Activated CD4-positive, alpha-beta T cell treated with anti-CD3 and anti-CD28 coated beads for 36 hours (primary cell): ENCODE data around the gene ZBTB34. TPM values are rescaled to one million over a fixed set of nuclear protein-coding genes. Genes with fewer than 3 reads are reported as not detected.

ENCODE experiments used
- ATAC-seq: fragments of 200-7000 bp; cut with Tn5 transposase; one replicate; pipeline ENCODE4 v1.10.0; 2021; ENCODE audit warnings: mild to moderate bottlenecking, moderate library complexity
- CTCF ChIA-PET: fragments of 350-600 bp; sonication (Branson Sonifier 250); formaldehyde crosslinking; loops from one replicate; lab custom pipeline; 2021; ENCODE audit warnings: antibody characterized with exemption; lab: Charles Lee
- POLR2A ChIA-PET: fragments of 350-600 bp; sonication (Branson Sonifier 250); formaldehyde crosslinking; loops from one replicate; lab custom pipeline; 2021; ENCODE audit warnings: antibody characterized with exemption, inconsistent platforms; lab: Charles Lee
- DNase-seq: peaks from one replicate; pipeline ENCODE4 v3.0.0-alpha.2; 2020
- H3K27ac Mint-ChIP-seq: one replicate; pipeline ENCODE4 v1.8.0; 2021; ENCODE audit warnings: mixed read lengths
- H3K27me3 Mint-ChIP-seq: one replicate; pipeline ENCODE4 v1.8.0; 2021; ENCODE audit warnings: mixed read lengths
- H3K36me3 Mint-ChIP-seq: one replicate; pipeline ENCODE4 v1.8.0; 2021; ENCODE audit warnings: low read depth, mixed read lengths
- H3K4me1 Mint-ChIP-seq: one replicate; pipeline ENCODE4 v1.8.0; 2021; ENCODE audit warnings: mixed read lengths
- H3K4me3 Mint-ChIP-seq: one replicate; pipeline ENCODE4 v1.8.0; 2021; ENCODE audit warnings: mild to moderate bottlenecking, moderate library complexity, mixed read lengths
- H3K9me3 Mint-ChIP-seq: one replicate; pipeline ENCODE4 v1.8.0; 2021; ENCODE audit warnings: low read depth, mixed read lengths
- intact Hi-C, 2 experiments: fragments of 100-400 bp; cut with DNase I in 1 of 2; cut with micrococcal nuclease in 1 of 2; formaldehyde crosslinking; loops; one replicate each; pipeline versions ENCODE4 v1.14.2 to v1.15.1; 2022 to 2024; cut with DNase I, micrococcal nuclease
- total RNA-seq, 2 experiments: library from RNA; stranded (reverse); gene quantifications; one replicate each; pipeline ENCODE4 v1.2.3, GENCODE V29; 2021

ZBTB34 gene
- total RNA-seq, 2 experiments from 2014 or later, result 4.2 to 5.0 TPM

DNA sequence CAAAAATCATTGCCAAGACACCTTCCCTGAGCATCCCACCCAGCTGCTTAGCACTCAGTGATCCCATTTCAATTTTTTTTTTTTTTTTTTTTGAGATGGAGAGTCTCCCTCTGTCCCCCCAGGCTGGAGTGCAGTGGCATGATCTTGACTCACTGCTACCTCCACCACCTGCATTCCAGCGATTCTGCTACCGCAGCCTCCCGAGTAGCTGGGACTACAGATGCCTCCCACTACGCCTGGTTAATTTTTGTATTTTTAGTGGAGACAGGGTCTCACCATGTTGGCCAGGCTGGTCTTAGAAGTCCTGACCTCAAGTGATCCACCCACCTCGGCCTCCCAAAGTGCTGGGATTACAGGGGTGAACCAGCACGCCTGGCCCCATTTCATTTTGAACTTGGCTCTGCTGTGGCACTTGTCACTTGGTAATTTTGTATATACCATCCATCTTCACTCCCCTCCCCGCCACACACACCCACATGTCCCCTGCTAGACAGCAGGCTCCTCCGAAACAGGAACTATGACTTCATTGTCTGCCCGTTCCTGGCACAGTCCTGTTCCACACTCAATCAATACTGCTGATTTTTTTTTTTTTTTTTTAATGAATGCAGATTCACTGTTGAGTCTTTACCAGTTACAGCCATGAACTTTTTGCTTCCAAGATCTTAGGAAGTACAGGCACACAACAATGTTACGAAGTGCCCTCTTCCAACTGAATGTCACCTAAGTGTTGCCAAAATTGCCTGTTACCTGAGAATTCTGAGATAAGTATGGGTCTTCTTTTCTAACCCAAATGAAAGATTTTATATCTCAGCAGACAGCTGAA is 17.3 kb upstream of the ZBTB34 start:
- no peak overlapping the region for H3K4me3 Mint-ChIP-seq
- POLR2A ChIA-PET, result no interaction called here
- H3K4me1 Mint-ChIP-seq, result peaks cover 15% of the 10 kb centered on the region
- no peak for DNase-seq
- CTCF ChIA-PET, result interaction anchor here (0.6 kb wide), 2 partner anchors 205 to 1519 kb away, joined by 3 read pairs; no protein-coding TSS in a partner anchor
- intact Hi-C loops, result no loop called here
- no peaks in the 10 kb centered on the region for H3K9me3 Mint-ChIP-seq
- H3K27me3 Mint-ChIP-seq, result no peaks in the 10 kb centered on the region
- peaks cover 8% of the 10 kb centered on the region for H3K36me3 Mint-ChIP-seq
- ATAC-seq, result no peak
- no peak overlapping the region for H3K27ac Mint-ChIP-seq

- Mint-ChIP-seq H3K27me3 (no peaks in the 10 kb centered on the region), H3K27ac (no peak overlapping the region), H3K4me1 (peaks cover 9% of the 10 kb centered on the region), H3K36me3 (peaks cover 2% of the 10 kb centered on the region), H3K4me3 (no peak overlapping the region), H3K9me3 (no peaks in the 10 kb centered on the region)
- ATAC-seq (no peak), DNase-seq (no peak)
- ChIA-PET POLR2A (interaction anchor here (0.6 kb wide), 1 partner anchor 655 kb away, joined by 3 read pairs; no protein-coding TSS in a partner anchor), CTCF (interaction anchor here (0.6 kb wide), 2 partner anchors 204 to 1518 kb away, joined by 3 read pairs; no protein-coding TSS in a partner anchor)
- intact Hi-C loops, result no loop called here
These were observed 16.4 kb upstream of the ZBTB34 start for GRCh38 chr9:126844085-126844484.

DNA sequence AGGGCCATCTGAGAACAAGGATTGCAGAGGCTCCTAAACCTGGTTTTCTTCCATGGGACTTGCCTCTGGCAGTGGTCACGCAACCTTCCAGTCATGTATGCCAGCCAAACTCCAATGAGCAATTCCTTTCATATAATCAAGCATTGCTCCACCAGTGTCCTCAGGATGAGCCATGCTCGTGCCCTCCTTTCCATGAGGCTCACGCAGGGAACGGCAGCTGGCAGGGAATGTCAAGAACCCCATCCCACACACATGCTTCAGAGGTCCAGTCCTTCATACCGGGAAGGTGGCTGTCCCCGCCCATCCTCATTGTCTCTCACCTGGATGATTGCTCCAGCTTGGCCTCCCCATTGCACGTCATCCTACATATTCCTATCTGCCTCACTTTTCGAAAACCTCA is 13.4 kb upstream of the ZBTB34 start:
- ChIA-PET CTCF (no interaction called here), POLR2A (no interaction called here)
- peaks cover 8% of the 10 kb centered on the region for H3K27me3 Mint-ChIP-seq
- H3K36me3 Mint-ChIP-seq, result no peaks in the 10 kb centered on the region
- no peaks in the 10 kb centered on the region for H3K9me3 Mint-ChIP-seq
- H3K27ac Mint-ChIP-seq, result no peak overlapping the region
- DNase-seq (no peak), ATAC-seq (no peak)
- intact Hi-C loops, result no loop called here
- no peak overlapping the region for H3K4me3 Mint-ChIP-seq
- no peaks in the 10 kb centered on the region for H3K4me1 Mint-ChIP-seq

- no peak overlapping the region for H3K27ac Mint-ChIP-seq
- no peaks in the 10 kb centered on the region for H3K36me3 Mint-ChIP-seq
- ChIA-PET CTCF (interaction anchor here (0.6 to 1.2 kb wide), 4 partner anchors 9 to 1337 kb away, joined by 3 to 6 read pairs (median 3); no protein-coding TSS in a partner anchor), POLR2A (interaction anchor here (0.6 kb wide), 2 partner anchors 28 to 365 kb away, joined by 3 to 6 read pairs; no protein-coding TSS in a partner anchor)
- DNase-seq (no peak), ATAC-seq (no peak)
- H3K9me3 Mint-ChIP-seq, result no peaks in the 10 kb centered on the region
- H3K4me1 Mint-ChIP-seq, result no peaks in the 10 kb centered on the region
- intact Hi-C loops, result no loop called here
- H3K4me3 Mint-ChIP-seq, result no peak overlapping the region
- H3K27me3 Mint-ChIP-seq, result peaks cover 20% of the 10 kb centered on the region
These were observed 10.7 kb upstream of the ZBTB34 start for GRCh38 chr9:126849591-126850225.

DNA sequence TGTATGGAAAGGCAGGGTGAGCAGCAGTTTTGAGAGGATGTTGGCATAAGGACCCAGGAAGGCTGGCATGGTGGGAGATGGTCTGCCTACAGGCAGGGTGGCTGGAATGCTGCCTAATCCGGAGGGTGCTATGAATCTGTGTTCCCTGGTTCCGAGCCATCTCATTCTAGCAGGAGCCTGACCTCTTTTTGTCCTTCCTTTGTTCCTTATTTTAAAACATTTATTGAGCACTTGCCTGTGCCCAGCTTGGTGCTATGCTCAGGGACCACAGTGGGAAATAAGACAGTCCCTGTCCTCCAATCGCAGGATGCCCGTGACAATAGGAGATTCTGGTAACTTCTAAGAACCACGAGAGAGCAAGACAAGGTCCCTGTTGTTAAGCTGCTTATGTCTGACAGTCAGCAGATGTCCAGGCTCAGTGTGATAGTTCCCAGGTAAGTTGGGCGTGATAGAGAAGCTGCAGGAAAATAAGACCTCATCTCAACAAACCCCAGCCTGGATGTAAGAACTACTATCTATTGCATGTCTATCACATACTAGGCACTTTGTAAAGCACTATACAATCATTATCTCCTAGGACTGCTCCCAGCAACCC is 9.1 kb upstream of the ZBTB34 start:
- Mint-ChIP-seq H3K4me1 (no peaks in the 10 kb centered on the region), H3K27ac (no peak overlapping the region), H3K36me3 (no peaks in the 10 kb centered on the region), H3K4me3 (no peak overlapping the region), H3K27me3 (peaks cover 20% of the 10 kb centered on the region), H3K9me3 (no peaks in the 10 kb centered on the region)
- CTCF ChIA-PET, result no interaction called here
- ATAC-seq, result no peak
- DNase-seq, result no peak
- POLR2A ChIA-PET, result no interaction called here
- intact Hi-C loops, result no loop called here

DNA sequence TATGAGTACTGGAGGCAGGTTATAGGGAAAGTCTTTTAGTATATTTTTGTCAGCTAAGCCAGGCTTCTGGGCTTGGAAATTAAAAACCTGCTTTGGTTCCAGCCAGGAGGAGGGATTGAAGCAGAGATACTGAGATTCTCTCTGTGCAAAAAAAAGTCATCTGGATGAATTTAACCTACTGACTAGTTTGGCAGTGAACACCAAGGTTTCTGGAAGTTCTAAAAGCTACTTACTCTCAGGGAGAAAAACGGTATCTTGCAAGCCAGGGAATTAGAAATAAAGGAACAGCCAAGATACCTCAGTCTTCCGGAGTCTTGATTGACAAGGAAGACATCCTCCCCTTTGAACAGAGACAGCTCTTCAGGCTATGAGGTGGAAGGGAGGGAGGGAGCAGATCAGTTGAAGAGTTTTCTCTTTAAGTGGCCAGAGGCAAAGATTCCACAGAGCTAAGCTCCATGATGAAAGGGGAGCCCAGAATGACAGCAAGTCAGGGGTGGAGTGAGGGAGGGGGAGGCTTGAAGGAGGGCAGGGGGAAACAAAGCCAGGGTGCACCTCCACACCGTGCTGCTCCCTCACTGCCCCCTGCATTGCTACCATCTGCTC is 8.3 kb upstream of the ZBTB34 start:
- ATAC-seq (no peak), DNase-seq (no peak)
- no peaks in the 10 kb centered on the region for H3K9me3 Mint-ChIP-seq
- intact Hi-C loops, result no loop called here
- H3K36me3 Mint-ChIP-seq, result no peaks in the 10 kb centered on the region
- no peak overlapping the region for H3K27ac Mint-ChIP-seq
- peaks cover 20% of the 10 kb centered on the region for H3K27me3 Mint-ChIP-seq
- no peak overlapping the region for H3K4me3 Mint-ChIP-seq
- no peaks in the 10 kb centered on the region for H3K4me1 Mint-ChIP-seq
- ChIA-PET POLR2A (no interaction called here), CTCF (no interaction called here)

DNA sequence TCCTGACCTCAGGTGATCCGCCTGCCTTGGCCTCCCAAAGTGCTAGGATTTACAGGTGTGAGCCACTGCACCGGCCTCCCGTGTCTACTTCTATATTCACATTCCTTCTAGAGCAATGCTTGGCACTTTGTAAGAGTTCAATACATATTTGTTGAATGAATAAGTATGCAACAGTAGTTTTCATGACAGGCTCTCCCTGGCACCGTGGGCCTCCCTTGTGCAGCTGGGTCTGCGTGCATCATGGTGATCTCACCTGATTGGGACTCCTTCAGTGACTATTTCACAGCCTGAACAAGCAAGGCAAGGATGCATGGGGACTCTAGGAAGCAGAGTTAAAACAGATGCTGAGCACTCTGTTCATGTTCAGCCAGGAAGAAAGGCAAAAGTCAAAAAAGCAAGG is 6.8 kb upstream of the ZBTB34 start:
- DNase-seq (no peak), ATAC-seq (no peak)
- Mint-ChIP-seq H3K4me3 (no peak overlapping the region), H3K4me1 (no peaks in the 10 kb centered on the region), H3K27ac (no peak overlapping the region), H3K36me3 (no peaks in the 10 kb centered on the region), H3K9me3 (no peaks in the 10 kb centered on the region), H3K27me3 (peaks cover 20% of the 10 kb centered on the region)
- intact Hi-C loops, result no loop called here
- POLR2A ChIA-PET, result no interaction called here
- CTCF ChIA-PET, result no interaction called here

DNA sequence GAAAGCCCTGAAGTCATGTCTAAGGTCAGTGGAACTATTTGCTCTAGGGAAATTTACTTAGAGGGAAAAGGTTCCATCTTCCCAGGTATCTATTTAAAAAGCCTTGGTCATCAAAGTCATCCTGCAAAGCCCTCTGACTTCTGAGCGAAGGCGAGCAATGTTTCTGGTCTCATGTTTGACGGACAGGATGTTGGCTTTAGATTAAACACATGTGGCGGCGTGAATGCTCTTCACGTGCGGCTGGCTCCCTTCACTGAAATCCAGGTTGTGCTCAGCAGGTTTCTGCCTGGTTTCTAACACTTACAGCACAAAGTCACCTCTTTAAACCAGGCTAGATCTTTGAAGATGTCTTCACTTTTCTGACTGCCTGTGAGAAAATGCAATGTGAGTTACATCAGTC is 5.7 kb upstream of the ZBTB34 start:
- intact Hi-C loops, result no loop called here
- POLR2A ChIA-PET, result no interaction called here
- H3K27me3 Mint-ChIP-seq, result peaks cover 20% of the 10 kb centered on the region

GRCh38 chr9:126856326-126856877 is 4.0 kb upstream of the ZBTB34 start:
- intact Hi-C loops, result no loop called here
- CTCF ChIA-PET, result interaction anchor here (1.1 kb wide), 1 partner anchor 36 kb away, joined by 3 read pairs; no protein-coding TSS in a partner anchor
- no peak for ATAC-seq
- no peak overlapping the region for H3K4me3 Mint-ChIP-seq
- H3K4me1 Mint-ChIP-seq, result peaks cover 2% of the 10 kb centered on the region
- H3K27me3 Mint-ChIP-seq, result peaks cover 16% of the 10 kb centered on the region
- POLR2A ChIA-PET, result no interaction called here
- no peaks in the 10 kb centered on the region for H3K36me3 Mint-ChIP-seq
- H3K9me3 Mint-ChIP-seq, result no peaks in the 10 kb centered on the region
- no peak overlapping the region for H3K27ac Mint-ChIP-seq
- no peak for DNase-seq

More for the DNA sequence above, 5.7 kb upstream of the ZBTB34 start:
- no peaks in the 10 kb centered on the region for H3K9me3 Mint-ChIP-seq
- ATAC-seq (no peak), DNase-seq (no peak)
- no peak overlapping the region for H3K4me3 Mint-ChIP-seq
- H3K36me3 Mint-ChIP-seq, result no peaks in the 10 kb centered on the region
- CTCF ChIA-PET, result no interaction called here
- no peaks in the 10 kb centered on the region for H3K4me1 Mint-ChIP-seq
- no peak overlapping the region for H3K27ac Mint-ChIP-seq

DNA sequence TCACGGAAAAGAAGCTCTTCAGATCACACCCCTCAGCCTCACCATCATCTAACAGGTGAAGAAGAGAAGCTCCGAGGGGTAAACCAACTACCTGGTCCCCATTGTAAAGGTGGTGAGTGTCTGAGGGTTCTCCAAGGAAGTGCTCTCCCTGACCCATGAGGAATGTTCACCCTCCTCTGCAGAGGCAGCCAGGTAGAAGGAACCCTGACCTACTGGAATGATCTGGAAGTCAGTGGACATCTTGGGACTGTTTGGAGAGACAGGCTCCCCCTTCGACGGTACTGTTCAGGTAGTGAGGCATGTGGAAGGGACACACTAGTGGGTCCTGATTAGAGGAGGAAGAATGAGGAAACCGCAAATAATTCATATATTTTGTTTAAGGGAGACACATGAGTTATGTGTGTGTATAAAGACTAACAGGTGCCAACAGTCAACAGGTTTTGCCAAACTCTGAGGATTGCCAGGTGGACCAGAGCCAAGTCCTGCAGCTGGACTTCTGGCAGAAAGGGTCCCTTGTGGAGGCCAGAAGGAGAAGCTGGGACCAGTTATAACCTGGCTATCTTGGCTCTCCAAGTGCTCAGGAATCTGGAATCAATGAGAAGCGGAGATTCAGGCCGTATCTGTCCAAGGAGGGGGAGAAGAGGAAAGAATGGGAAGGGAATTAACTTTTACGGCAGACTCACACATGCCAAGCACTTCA is 3.0 kb upstream of the ZBTB34 start:
- Mint-ChIP-seq H3K27me3 (peaks cover 8% of the 10 kb centered on the region), H3K4me1 (peaks cover 12% of the 10 kb centered on the region), H3K36me3 (no peaks in the 10 kb centered on the region), H3K9me3 (no peaks in the 10 kb centered on the region), H3K27ac (no peak overlapping the region), H3K4me3 (no peak overlapping the region)
- intact Hi-C loops, result no loop called here
- ChIA-PET POLR2A (no interaction called here), CTCF (interaction anchor here (0.6 to 1.1 kb wide), 2 partner anchors 37 to 195 kb away, joined by 3 read pairs; no protein-coding TSS in a partner anchor)
- ATAC-seq (no peak), DNase-seq (no peak)
